Osteoblast (primary cell): ENCODE data around the gene ALDH6A1. TPM values are rescaled to one million over a fixed set of nuclear protein-coding genes. Genes with fewer than 3 reads are reported as not detected.
A peak's percentile ranks its signal among the peaks of the same experiment; 100 is the strongest.

ENCODE experiments used
- DNase-seq: peaks from one replicate; pipeline ENCODE4 v3.0.0; 2011; ENCODE audit warnings: low spot score, mixed read lengths; ENCODE audit not compliant: insufficient read length; ENCODE audit errors: missing footprints
- H2AFZ ChIP-seq: 2 replicates; pipeline ENCODE4 v1.6.0; 2011; ENCODE audit warnings: mild to moderate bottlenecking, low read length
- H3K27ac ChIP-seq: 2 replicates; pipeline ENCODE4 v1.5.1; 2011; ENCODE audit warnings: mild to moderate bottlenecking, low read depth, low read length, moderate library complexity
- H3K27me3 ChIP-seq: 2 replicates; pipeline ENCODE4 v1.6.0; 2012; ENCODE audit warnings: mild to moderate bottlenecking, control low read depth, inconsistent platforms, low read length, moderate library complexity; ENCODE audit not compliant: insufficient read depth
- H3K36me3 ChIP-seq: 2 replicates; pipeline ENCODE4 v1.5.1; 2011; ENCODE audit warnings: mild to moderate bottlenecking, low read length, control low read depth, moderate library complexity; ENCODE audit not compliant: insufficient read depth
- H3K4me1 ChIP-seq: 2 replicates; pipeline ENCODE4 v1.5.1; 2011; ENCODE audit warnings: mild to moderate bottlenecking, low read length, control low read depth, moderate library complexity; ENCODE audit not compliant: insufficient read depth
- H3K4me2 ChIP-seq: 2 replicates; pipeline ENCODE4 v1.6.0; 2011; ENCODE audit warnings: mild to moderate bottlenecking, low read length; ENCODE audit not compliant: insufficient read depth
- H3K4me3 ChIP-seq: fragments of 200-600 bp; sonication (generic); 3 replicates; pipeline ENCODE4 v1.5.1; 2012; ENCODE audit warnings: mild to moderate bottlenecking, low read length, inconsistent platforms; ENCODE audit not compliant: insufficient read depth
- H3K79me2 ChIP-seq: 2 replicates; pipeline ENCODE4 v1.6.0; 2012; ENCODE audit warnings: mild to moderate bottlenecking, low read length, control low read depth, inconsistent platforms; ENCODE audit not compliant: insufficient read depth
- H3K9me3 ChIP-seq: 2 replicates; pipeline ENCODE4 v1.5.1; 2011; ENCODE audit warnings: low read depth, low read length, control low read depth
- H4K20me1 ChIP-seq: 2 replicates; pipeline ENCODE4 v1.6.0; 2012; ENCODE audit warnings: mild to moderate bottlenecking, low read length, control low read depth; ENCODE audit not compliant: insufficient read depth
- total RNA-seq: library from RNA; depleted of rRNA; stranded (reverse); fragments of >200 nt; gene quantifications from 2 replicates; pipeline ENCODE4 v1.2.3, GENCODE V29; 2012
- TF ChIP-seq, protein P1 (sequence below): IDR thresholded peaks from 2 replicates; pipeline ENCODE4 v1.5.1; 2011; ENCODE audit warnings: mild to moderate bottlenecking, low read depth, low read length, moderate library complexity; ENCODE audit errors: extremely low read depth

ALDH6A1 gene
- total RNA-seq, 1 donor = 31.5 TPM

DNA sequence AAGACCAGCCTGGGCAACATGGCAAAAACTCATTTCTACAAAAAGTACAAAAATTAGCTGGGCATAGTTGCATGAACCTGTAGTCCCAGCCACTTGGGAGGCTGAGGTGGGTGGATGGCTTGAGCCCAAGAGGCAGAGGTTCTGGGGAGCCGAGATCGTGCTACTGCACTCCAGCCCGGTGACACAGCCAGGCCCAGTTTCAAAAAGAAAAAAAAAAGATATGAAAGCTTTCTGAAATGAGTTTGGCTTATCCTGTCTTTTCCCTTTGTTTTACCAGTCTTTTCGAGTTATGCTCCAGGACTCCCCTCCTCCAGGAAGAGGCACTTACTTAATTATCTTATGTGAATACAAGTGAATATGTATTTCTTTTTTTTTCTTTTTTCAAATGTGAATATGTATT lies 61.9 kb downstream of the ALDH6A1 start:
- no peak for DNase-seq
- Histone ChIP-seq H3K4me3 (no peak overlapping the region), H3K27me3 (no peaks in the 10 kb centered on the region)

DNA sequence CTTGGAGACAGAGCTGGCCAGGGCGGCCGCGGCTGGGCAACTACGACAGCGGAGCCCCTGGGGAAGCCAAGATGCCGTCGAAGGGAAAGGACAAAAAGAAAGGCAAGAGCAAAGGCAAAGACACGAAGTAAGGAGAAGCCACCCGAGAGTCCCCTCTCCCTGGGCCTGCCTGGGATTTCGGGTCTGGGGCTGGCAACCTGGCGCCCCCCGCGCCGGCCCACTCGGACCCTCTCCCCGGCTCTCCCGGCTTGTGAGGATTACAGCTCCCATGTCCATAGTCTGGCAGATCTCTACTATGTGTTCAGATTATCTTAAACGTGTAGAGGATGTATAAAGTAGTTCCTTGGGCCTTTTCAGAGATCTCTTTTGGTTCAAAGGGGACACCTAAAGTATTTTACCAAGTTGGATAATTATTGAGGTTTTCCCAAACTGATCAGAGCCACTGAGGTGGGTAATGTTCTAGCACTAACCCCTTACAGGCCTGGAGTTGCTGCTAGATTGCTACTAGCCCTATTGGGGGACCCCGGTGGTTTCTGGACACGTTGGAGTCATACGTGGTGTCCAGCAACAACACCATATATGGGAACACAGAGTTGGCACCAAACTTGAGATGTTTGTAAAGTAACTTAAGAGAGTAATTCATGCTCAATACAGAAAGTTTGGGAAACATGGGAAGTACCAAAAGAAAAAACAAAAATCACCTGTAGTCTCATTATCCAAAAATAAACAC lies 64.7 kb downstream of the ALDH6A1 start:
- Histone ChIP-seq H3K27ac (peak overlapping the region; percentile 99), H2AFZ (peak overlapping the region; percentile 94), H3K36me3 (no peaks in the 10 kb centered on the region), H3K4me3 (peak overlapping the region; percentile 99), H3K4me1 (peaks cover 6% of the 10 kb centered on the region), H3K4me2 (peak overlapping the region; percentile 98), H3K79me2 (peaks cover 10% of the 10 kb centered on the region), H3K9me3 (no peaks in the 10 kb centered on the region), H4K20me1 (no peaks in the 10 kb centered on the region), H3K27me3 (no peaks in the 10 kb centered on the region)
- TF ChIP-seq, protein P1, sequence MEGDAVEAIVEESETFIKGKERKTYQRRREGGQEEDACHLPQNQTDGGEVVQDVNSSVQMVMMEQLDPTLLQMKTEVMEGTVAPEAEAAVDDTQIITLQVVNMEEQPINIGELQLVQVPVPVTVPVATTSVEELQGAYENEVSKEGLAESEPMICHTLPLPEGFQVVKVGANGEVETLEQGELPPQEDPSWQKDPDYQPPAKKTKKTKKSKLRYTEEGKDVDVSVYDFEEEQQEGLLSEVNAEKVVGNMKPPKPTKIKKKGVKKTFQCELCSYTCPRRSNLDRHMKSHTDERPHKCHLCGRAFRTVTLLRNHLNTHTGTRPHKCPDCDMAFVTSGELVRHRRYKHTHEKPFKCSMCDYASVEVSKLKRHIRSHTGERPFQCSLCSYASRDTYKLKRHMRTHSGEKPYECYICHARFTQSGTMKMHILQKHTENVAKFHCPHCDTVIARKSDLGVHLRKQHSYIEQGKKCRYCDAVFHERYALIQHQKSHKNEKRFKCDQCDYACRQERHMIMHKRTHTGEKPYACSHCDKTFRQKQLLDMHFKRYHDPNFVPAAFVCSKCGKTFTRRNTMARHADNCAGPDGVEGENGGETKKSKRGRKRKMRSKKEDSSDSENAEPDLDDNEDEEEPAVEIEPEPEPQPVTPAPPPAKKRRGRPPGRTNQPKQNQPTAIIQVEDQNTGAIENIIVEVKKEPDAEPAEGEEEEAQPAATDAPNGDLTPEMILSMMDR = no peak
- DNase-seq = peak; percentile 85

More for the DNA sequence above, 61.9 kb downstream of the ALDH6A1 start:
- no peak overlapping the region for H3K4me2 ChIP-seq
- H2AFZ ChIP-seq = no peak overlapping the region
- H3K27ac ChIP-seq = no peak overlapping the region
- TF ChIP-seq, protein P1 = no peak
- no peaks in the 10 kb centered on the region for H4K20me1 ChIP-seq
- peaks cover 10% of the 10 kb centered on the region for H3K79me2 ChIP-seq
- H3K9me3 ChIP-seq = no peaks in the 10 kb centered on the region
- peaks cover 6% of the 10 kb centered on the region for H3K4me1 ChIP-seq
- no peaks in the 10 kb centered on the region for H3K36me3 ChIP-seq

DNA sequence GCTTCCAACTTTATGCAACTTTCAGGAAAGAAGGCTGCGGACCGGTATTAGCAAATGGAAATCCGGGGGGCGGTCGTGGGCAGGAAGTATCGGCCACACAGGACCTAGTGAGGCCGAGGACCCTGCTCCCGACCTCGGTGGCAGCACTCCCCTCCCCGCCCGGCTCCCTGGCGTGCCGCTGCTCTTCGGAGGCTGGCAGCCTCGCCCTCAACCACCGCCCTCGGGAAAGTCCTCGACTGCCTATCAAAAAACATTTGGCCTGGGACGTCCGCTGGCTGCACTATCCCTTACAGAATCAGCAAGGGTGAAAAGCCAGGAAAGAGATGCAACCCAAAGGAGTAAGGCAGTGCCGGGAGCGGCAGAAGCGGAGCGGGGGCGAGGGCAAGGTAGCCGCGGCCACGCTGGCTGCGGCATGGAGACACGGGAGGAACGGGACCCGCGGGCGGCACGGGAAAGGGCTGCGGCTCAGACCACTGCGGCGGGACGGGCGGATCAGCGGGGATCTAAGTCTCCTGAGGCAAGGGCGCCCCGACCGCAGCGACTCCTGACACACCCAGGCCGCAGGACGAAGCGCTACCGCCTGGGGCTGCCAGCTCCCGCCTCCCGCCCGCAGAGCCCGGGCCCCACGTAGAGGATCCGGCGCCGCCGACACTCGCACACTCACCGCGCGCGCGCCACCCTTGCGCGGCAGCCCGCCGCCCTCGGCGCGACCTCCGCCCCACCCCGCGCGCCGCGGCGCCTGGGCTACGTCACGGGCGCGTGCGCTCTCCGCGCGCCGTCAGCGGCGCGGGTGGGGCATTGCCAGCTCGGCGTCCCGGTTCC lies 65.5 kb downstream of the ALDH6A1 start, which contains the start of the genes BBOF1 and ENTPD5:
BBOF1 (plus strand) TSS at position 764 of the 822 bp plus-strand sequence. CDS start 130 bp downstream, outside the sequence.
ENTPD5 (minus strand) TSS at position 703 of the 822 bp plus-strand sequence. CDS start 31,186 bp downstream, outside the sequence.
- peak within 1 kb of the TSS; percentile 99 for H3K4me3 ChIP-seq
- no peaks in the 10 kb centered on the region for H4K20me1 ChIP-seq
- peak; percentile 99 for DNase-seq
- H2AFZ ChIP-seq = peak within 1 kb of the TSS; percentile 94
- H3K36me3 ChIP-seq = peaks cover 6% of the 10 kb centered on the region
- H3K4me2 ChIP-seq = peak within 1 kb of the TSS; percentile 98
- peak within 1 kb of the TSS; percentile 99 for H3K27ac ChIP-seq
- H3K9me3 ChIP-seq = no peaks in the 10 kb centered on the region
- TF ChIP-seq, protein P1 = no peak
- no peaks in the 10 kb centered on the region for H3K27me3 ChIP-seq
- peaks cover 6% of the 10 kb centered on the region for H3K4me1 ChIP-seq
- H3K79me2 ChIP-seq = peaks cover 10% of the 10 kb centered on the region

DNA sequence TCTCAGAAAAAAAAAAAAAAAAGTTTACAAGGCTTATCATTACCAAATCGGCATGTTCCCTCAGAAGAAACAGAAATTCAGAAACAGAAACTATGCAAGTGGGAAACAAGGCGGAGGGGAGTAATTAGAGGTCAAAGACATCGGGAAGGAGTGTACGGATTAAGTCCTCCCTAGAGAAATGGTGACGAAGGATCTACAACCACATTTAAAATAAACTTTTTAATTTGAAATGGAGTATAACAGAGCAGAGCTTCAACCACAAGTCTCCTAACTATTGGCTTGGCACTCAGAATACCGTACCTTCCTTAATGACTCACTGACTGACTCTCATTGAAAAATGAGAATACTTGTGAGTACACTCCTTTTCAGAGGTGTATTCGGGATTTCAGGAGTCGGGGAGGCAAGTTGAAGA lies 66.1 kb downstream of the ALDH6A1 start:
- DNase-seq = peak; percentile 89
- Histone ChIP-seq H3K79me2 (peaks cover 10% of the 10 kb centered on the region), H3K4me2 (peak overlapping the region; percentile 91), H3K36me3 (peaks cover 12% of the 10 kb centered on the region), H3K27me3 (no peaks in the 10 kb centered on the region), H3K4me3 (peak overlapping the region; percentile 99), H3K27ac (peak overlapping the region; percentile 99), H3K4me1 (peaks cover 6% of the 10 kb centered on the region), H3K9me3 (no peaks in the 10 kb centered on the region), H2AFZ (peak overlapping the region; percentile 92), H4K20me1 (no peaks in the 10 kb centered on the region)
- TF ChIP-seq, protein P1 = no peak
